Calu3 (cell line): Measurements from ENCODE around the gene ORAI1. TPM values are rescaled to one million over a fixed set of nuclear protein-coding genes. Genes with fewer than 3 reads are reported as not detected.

Experiments
- BruUV-seq: library from RNA; stranded (reverse); fragments of 400-500 nt; replicated peaks from 2 replicates; lab custom pipeline; 2021; lab: Mats Ljungman, UMichigan
- CTCF ChIA-PET: fragments of 300-600 bp; sonication (Branson Sonifier 250); formaldehyde crosslinking; loops from one replicate; lab custom pipeline; 2022; ENCODE audit warnings: antibody characterized with exemption; lab: Charles Lee
- DNase-seq: peaks from one replicate; pipeline ENCODE4 v3.0.0; 2022
- H3K27ac Mint-ChIP-seq: one replicate; pipeline ENCODE4 v1.8.0; 2022; ENCODE audit warnings: mixed read lengths; ENCODE audit not compliant: unreplicated experiment
- H3K27me3 Mint-ChIP-seq: one replicate; pipeline ENCODE4 v1.8.0; 2022; ENCODE audit warnings: mixed read lengths; ENCODE audit not compliant: unreplicated experiment
- H3K36me3 Mint-ChIP-seq: one replicate; pipeline ENCODE4 v1.8.0; 2022; ENCODE audit warnings: mild to moderate bottlenecking, moderate library complexity, mixed read lengths; ENCODE audit not compliant: insufficient read depth, unreplicated experiment
- H3K4me1 Mint-ChIP-seq: one replicate; pipeline ENCODE4 v1.8.0; 2022; ENCODE audit warnings: mild to moderate bottlenecking, low read depth, mixed read lengths; ENCODE audit not compliant: unreplicated experiment
- H3K4me3 Mint-ChIP-seq: one replicate; pipeline ENCODE4 v1.8.0; 2022; ENCODE audit warnings: mild to moderate bottlenecking, low read depth, moderate library complexity, mixed read lengths; ENCODE audit not compliant: unreplicated experiment
- H3K9me3 Mint-ChIP-seq: one replicate; pipeline ENCODE4 v1.8.0; 2022; ENCODE audit warnings: low read depth, mixed read lengths; ENCODE audit not compliant: unreplicated experiment
- CTCF ChIP-seq: fragments of 200-600 bp; IDR thresholded peaks from one replicate; pipeline ENCODE4 v1.8.0; 2022; ENCODE audit warnings: antibody characterized with exemption; ENCODE audit not compliant: unreplicated experiment
- intact Hi-C: fragments of 100-400 bp; cut with micrococcal nuclease; formaldehyde crosslinking; loops from one replicate; pipeline ENCODE4 v1.10.0; 2022; ENCODE audit not compliant: unreplicated experiment
- total RNA-seq: library from RNA; stranded (reverse); gene quantifications from 2 replicates; pipeline ENCODE4 v1.2.3, GENCODE V29; 2022

ORAI1 gene
- total RNA-seq, 1 experiment from 2014 or later, result 35.5 TPM

- intact Hi-C loops, result no loop called here
- CTCF ChIA-PET, result interaction anchor here (0.7 kb wide), 1 partner anchor 29 kb away, joined by 3 read pairs; no protein-coding TSS in a partner anchor
- Mint-ChIP-seq H3K27me3 (peaks cover 16% of the 10 kb centered on the region), H3K27ac (no peak overlapping the region), H3K4me3 (no peak overlapping the region), H3K4me1 (no peaks in the 10 kb centered on the region), H3K36me3 (no peaks in the 10 kb centered on the region), H3K9me3 (no peaks in the 10 kb centered on the region)
- DNase-seq, result no peak
- no TSS peak for BruUV-seq
- no peak for TF ChIP-seq CTCF
Observed at GRCh38 chr12:121610239-121611149, 15.8 kb upstream of the ORAI1 start.

- no peak overlapping the region for H3K27ac Mint-ChIP-seq
- no TSS peak for BruUV-seq
- no peaks in the 10 kb centered on the region for H3K36me3 Mint-ChIP-seq
- intact Hi-C loops, result no loop called here
- no peak overlapping the region for H3K4me3 Mint-ChIP-seq
- no peaks in the 10 kb centered on the region for H3K4me1 Mint-ChIP-seq
- TF ChIP-seq CTCF, result no peak
- peaks cover 16% of the 10 kb centered on the region for H3K27me3 Mint-ChIP-seq
- no peaks in the 10 kb centered on the region for H3K9me3 Mint-ChIP-seq
- peak; percentile 35 for DNase-seq
- CTCF ChIA-PET, result no interaction called here
Observed at GRCh38 chr12:121611306-121611705, 15.0 kb upstream of the ORAI1 start.

GRCh38 chr12:121613462-121613861 lies 12.9 kb upstream of the ORAI1 start:
- TF ChIP-seq CTCF, result no peak
- peaks cover 10% of the 10 kb centered on the region for H3K27me3 Mint-ChIP-seq
- no peak for DNase-seq
- no TSS peak for BruUV-seq
- intact Hi-C loops, result no loop called here
- no peaks in the 10 kb centered on the region for H3K36me3 Mint-ChIP-seq
- H3K4me3 Mint-ChIP-seq, result no peak overlapping the region
- no peaks in the 10 kb centered on the region for H3K4me1 Mint-ChIP-seq
- CTCF ChIA-PET, result interaction anchor here (0.5 to 0.6 kb wide), 2 partner anchors 22 to 33 kb away, joined by 3 to 6 read pairs; no protein-coding TSS in a partner anchor
- H3K27ac Mint-ChIP-seq, result no peak overlapping the region
- H3K9me3 Mint-ChIP-seq, result no peaks in the 10 kb centered on the region

GRCh38 chr12:121614872-121615467 lies 11.4 kb upstream of the ORAI1 start:
- intact Hi-C loops, result no loop called here
- no peak for TF ChIP-seq CTCF
- Mint-ChIP-seq H3K4me3 (no peak overlapping the region), H3K27me3 (no peaks in the 10 kb centered on the region), H3K4me1 (peaks cover 6% of the 10 kb centered on the region), H3K9me3 (no peaks in the 10 kb centered on the region), H3K27ac (no peak overlapping the region), H3K36me3 (peaks cover 4% of the 10 kb centered on the region)
- CTCF ChIA-PET, result no interaction called here
- no TSS peak for BruUV-seq
- DNase-seq, result no peak
